Progenitor cell of endocrine pancreas (in vitro differentiated cells): ENCODE data around the gene ZNHIT2. TPM values are rescaled to one million over a fixed set of nuclear protein-coding genes. Genes with fewer than 3 reads are reported as not detected.

ENCODE experiments used
- DNase-seq: peaks from one replicate; pipeline ENCODE4 v3.0.0; 2021; ENCODE audit warnings: low spot score; ENCODE audit not compliant: unreplicated experiment
- H3K27ac Mint-ChIP-seq: 2 replicates; pipeline ENCODE4 v1.8.0; 2021; ENCODE audit warnings: mild to moderate bottlenecking, moderate library complexity, mixed read lengths
- H3K27me3 Mint-ChIP-seq: 2 replicates; pipeline ENCODE4 v1.8.0; 2021; ENCODE audit warnings: mixed read lengths
- H3K36me3 Mint-ChIP-seq: 2 replicates; pipeline ENCODE4 v1.8.0; 2022; ENCODE audit warnings: mixed read lengths; ENCODE audit not compliant: insufficient read depth
- H3K4me1 Mint-ChIP-seq: 2 replicates; pipeline ENCODE4 v1.8.0; 2021; ENCODE audit warnings: low read depth, mixed read lengths
- H3K4me3 Mint-ChIP-seq: 2 replicates; pipeline ENCODE4 v1.8.0; 2021; ENCODE audit warnings: low read depth, mild to moderate bottlenecking, moderate library complexity, mixed read lengths
- H3K9me3 Mint-ChIP-seq: 2 replicates; pipeline ENCODE4 v1.8.0; 2021; ENCODE audit warnings: low read depth, mixed read lengths
- total RNA-seq: library from RNA; stranded (reverse); gene quantifications from 2 replicates; pipeline ENCODE4 v1.2.1, GENCODE V29; 2021
- TF ChIP-seq, protein P1 (sequence below): fragments of 200-600 bp; sonication (generic); IDR thresholded peaks from one replicate; pipeline ENCODE4 v1.5.0; 2021; ENCODE audit warnings: antibody characterized with exemption, mild to moderate bottlenecking; ENCODE audit not compliant: unreplicated experiment

The ZNHIT2 gene
- total RNA-seq, 1 donor from 2014 or later: 11.8 TPM

- DNase-seq: no peak
- Mint-ChIP-seq H3K9me3 (no peaks in the 10 kb centered on the region), H3K27me3 (no peaks in the 10 kb centered on the region), H3K27ac (no peak overlapping the region), H3K36me3 (peaks cover 4% of the 10 kb centered on the region), H3K4me1 (no peaks in the 10 kb centered on the region), H3K4me3 (no peak overlapping the region)
- TF ChIP-seq, protein P1, sequence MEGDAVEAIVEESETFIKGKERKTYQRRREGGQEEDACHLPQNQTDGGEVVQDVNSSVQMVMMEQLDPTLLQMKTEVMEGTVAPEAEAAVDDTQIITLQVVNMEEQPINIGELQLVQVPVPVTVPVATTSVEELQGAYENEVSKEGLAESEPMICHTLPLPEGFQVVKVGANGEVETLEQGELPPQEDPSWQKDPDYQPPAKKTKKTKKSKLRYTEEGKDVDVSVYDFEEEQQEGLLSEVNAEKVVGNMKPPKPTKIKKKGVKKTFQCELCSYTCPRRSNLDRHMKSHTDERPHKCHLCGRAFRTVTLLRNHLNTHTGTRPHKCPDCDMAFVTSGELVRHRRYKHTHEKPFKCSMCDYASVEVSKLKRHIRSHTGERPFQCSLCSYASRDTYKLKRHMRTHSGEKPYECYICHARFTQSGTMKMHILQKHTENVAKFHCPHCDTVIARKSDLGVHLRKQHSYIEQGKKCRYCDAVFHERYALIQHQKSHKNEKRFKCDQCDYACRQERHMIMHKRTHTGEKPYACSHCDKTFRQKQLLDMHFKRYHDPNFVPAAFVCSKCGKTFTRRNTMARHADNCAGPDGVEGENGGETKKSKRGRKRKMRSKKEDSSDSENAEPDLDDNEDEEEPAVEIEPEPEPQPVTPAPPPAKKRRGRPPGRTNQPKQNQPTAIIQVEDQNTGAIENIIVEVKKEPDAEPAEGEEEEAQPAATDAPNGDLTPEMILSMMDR: no peak
These were observed 14.0 kb downstream of the ZNHIT2 start for GRCh38 chr11:65103476-65103875.

- Mint-ChIP-seq H3K27me3 (no peaks in the 10 kb centered on the region), H3K4me1 (no peaks in the 10 kb centered on the region), H3K27ac (no peak overlapping the region), H3K9me3 (no peaks in the 10 kb centered on the region), H3K4me3 (no peak overlapping the region), H3K36me3 (peaks cover 4% of the 10 kb centered on the region)
- no peak for DNase-seq
- TF ChIP-seq, protein P1: no peak
These were observed 15.1 kb downstream of the ZNHIT2 start for GRCh38 chr11:65102142-65103095.

- Mint-ChIP-seq H3K36me3 (peaks cover 4% of the 10 kb centered on the region), H3K27ac (no peak overlapping the region)
- no peak for DNase-seq
These were observed 16.7 kb downstream of the ZNHIT2 start for GRCh38 chr11:65100674-65101350.

DNA sequence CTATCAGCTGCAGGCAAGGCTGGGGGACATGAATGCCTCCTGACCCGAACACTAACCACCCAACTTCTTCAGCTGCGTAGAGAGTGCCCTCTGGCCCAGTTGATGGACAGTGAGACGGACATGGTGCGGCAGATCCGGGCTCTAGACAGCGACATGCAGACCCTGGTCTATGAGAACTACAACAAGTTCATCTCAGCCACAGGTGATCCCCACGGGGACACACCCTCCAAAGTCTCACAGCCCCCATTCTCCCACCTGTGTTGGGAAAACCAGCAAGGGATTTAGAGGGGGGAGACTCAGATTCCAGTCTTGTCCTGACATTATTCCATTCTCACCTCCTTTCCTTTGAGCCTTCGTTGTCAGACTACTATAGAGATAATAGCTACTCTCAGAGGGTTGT is 20.6 kb downstream of the ZNHIT2 start:
- DNase-seq: no peak
- Mint-ChIP-seq H3K36me3 (peaks cover 2% of the 10 kb centered on the region), H3K27ac (peak overlapping the region; percentile 96), H3K27me3 (no peaks in the 10 kb centered on the region), H3K4me1 (peaks cover 8% of the 10 kb centered on the region), H3K9me3 (no peaks in the 10 kb centered on the region), H3K4me3 (peak overlapping the region; percentile 95)
- TF ChIP-seq, protein P1: no peak

More at GRCh38 chr11:65100674-65101350, 16.7 kb downstream of the ZNHIT2 start:
- TF ChIP-seq, protein P1: peak; percentile 24
- no peaks in the 10 kb centered on the region for H3K9me3 Mint-ChIP-seq
- no peaks in the 10 kb centered on the region for H3K27me3 Mint-ChIP-seq
- peaks cover 3% of the 10 kb centered on the region for H3K4me1 Mint-ChIP-seq
- H3K4me3 Mint-ChIP-seq: no peak overlapping the region
